Measurements from ENCODE around the gene LSM14A.

DNA sequence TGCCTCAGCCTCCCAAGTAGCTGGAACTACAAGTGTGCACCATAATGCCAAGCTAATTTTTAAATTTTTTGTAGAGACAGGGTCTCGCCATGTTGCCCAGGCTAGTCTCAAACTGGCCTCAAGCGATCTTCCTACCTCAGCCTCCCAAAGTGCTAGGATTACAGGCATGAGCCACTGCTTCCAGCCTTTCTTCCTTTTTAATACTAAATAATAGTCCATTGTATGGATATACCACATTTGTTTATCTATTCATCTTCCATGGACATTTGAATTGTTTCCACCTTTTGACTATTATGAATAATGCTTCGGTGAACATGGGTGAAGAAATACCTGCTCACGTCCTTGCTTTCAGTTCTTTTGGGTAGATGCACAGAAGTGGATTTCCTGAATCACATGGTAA lies 106.5 kb downstream of the LSM14A start:
- TF ChIP-seq, protein P1, sequence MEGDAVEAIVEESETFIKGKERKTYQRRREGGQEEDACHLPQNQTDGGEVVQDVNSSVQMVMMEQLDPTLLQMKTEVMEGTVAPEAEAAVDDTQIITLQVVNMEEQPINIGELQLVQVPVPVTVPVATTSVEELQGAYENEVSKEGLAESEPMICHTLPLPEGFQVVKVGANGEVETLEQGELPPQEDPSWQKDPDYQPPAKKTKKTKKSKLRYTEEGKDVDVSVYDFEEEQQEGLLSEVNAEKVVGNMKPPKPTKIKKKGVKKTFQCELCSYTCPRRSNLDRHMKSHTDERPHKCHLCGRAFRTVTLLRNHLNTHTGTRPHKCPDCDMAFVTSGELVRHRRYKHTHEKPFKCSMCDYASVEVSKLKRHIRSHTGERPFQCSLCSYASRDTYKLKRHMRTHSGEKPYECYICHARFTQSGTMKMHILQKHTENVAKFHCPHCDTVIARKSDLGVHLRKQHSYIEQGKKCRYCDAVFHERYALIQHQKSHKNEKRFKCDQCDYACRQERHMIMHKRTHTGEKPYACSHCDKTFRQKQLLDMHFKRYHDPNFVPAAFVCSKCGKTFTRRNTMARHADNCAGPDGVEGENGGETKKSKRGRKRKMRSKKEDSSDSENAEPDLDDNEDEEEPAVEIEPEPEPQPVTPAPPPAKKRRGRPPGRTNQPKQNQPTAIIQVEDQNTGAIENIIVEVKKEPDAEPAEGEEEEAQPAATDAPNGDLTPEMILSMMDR (tag by site-specific recombination; IDR thresholded peaks at IDR 0.05), result no peak
- TF ChIP-seq ZNF624 (tag by site-specific recombination; IDR thresholded peaks at IDR 0.05), result no peak
- TF ChIP-seq ZNF768 (tag by site-specific recombination; IDR thresholded peaks at IDR 0.05), result no peak
- no peak for TF ChIP-seq ZNF555 (tag by site-specific recombination; conservative IDR thresholded peaks at IDR 0.05)
